HG02852 (cell line): ENCODE results near the gene FANCI.

Experiments used
- ATAC-seq: cut with Tn5 transposase; IDR thresholded peaks from one replicate; pipeline ENCODE4 v1.9.1; 2021; ENCODE audit warnings: mild to moderate bottlenecking, moderate library complexity; ENCODE audit not compliant: unreplicated experiment

The FANCI gene

DNA sequence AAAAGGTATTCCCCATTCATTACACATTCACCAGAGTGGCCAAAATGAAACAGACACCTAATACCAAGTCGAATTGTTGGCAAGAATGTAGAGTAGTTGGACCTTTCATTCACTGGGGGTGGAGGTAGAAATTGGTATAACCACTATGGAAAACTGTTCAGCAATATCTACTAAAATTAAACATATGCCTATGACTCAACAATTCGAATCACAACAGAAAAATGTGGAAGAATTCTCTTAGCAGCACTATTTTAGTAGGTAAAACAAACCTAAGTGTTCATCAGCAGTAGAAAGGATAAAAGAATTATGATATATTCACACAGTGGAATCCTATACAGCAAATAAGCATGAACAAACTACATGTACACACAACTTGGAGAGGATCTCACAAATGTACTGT, 60.2 kb downstream of the FANCI start:
- no peak for ATAC-seq

DNA sequence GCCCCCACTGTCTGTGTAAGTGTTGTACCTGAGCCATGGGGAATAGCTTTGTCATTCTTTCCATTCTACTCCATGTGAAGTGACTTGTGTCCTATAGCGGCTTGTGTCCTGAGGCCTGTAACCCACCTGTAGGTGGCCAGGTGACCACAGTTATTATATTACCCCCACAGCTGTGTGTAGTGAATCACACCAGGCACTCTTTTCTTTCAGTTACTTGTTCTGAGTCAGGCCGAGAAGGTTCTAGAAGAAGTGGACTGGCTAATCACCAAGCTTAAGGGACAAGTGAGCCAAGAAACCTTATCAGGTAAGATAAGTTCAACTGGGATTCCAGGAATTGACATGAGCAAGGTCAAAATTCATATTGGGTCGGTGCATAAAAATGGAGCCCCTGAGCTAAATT, 61.6 kb downstream of the FANCI start:
- no peak for ATAC-seq

DNA sequence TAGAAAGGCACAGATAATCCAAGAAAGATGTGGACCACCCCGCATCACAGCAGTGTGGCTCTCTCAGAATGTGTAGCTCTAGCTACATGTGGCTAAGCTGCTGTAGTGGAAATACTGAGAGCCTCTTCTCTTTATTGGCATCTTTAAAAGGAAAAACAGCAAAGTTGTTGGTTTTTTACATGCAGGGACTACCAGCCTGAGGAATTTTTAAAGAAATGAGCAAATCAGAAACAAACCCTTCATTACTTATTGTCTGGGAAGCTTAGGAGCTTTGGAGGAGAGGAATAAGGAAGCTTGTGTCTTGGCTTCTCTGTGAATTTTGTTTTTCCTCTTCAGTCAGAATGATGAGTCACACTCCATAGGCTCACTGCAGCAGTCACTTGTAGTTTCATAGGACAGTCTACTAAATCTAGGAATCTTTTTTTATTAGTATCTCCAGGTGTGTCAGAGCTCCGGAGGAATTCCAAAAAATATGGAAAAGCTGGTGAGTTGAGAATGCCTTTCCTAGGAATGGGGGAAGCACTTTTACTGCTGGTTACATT, 63.3 kb downstream of the FANCI start:
- no peak for ATAC-seq

GRCh38 chr15:89307791-89308190, 64.0 kb downstream of the FANCI start:
- no peak for ATAC-seq

GRCh38 chr15:89308236-89308635, 64.5 kb downstream of the FANCI start:
- no peak for ATAC-seq

DNA sequence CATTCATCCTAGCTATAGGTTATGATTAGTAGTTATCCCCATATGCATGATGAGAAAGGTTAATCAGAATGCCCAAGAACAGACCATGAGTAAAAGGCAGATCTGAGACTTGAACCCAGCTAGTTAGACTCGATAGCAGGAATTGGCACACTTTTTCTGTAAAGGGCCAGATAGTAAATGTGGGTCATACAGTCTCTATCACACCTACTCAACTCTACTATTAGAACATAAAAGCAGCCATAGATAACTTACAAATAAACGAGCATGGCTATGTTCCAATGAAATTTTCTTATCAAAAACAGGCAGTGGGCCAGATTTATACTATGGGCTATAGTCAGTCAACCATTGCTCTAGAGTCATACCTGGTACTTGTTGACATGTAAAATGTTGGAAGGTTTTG, 66.2 kb downstream of the FANCI start:
- ATAC-seq = no peak

GRCh38 chr15:89315375-89315929, 71.7 kb downstream of the FANCI start:
- no peak for ATAC-seq

- no peak for ATAC-seq
Measured at GRCh38 chr15:89316504-89316903, 72.7 kb downstream of the FANCI start.

- no peak for ATAC-seq
Measured at GRCh38 chr15:89317186-89317720, 73.5 kb downstream of the FANCI start.

- no peak for ATAC-seq
Measured at GRCh38 chr15:89319678-89320077, 75.9 kb downstream of the FANCI start.

GRCh38 chr15:89320200-89320599, 76.4 kb downstream of the FANCI start:
- ATAC-seq = no peak

GRCh38 chr15:89321521-89322410, 78.0 kb downstream of the FANCI start:
- no peak for ATAC-seq

GRCh38 chr15:89322822-89323221, 79.0 kb downstream of the FANCI start:
- no peak for ATAC-seq

DNA sequence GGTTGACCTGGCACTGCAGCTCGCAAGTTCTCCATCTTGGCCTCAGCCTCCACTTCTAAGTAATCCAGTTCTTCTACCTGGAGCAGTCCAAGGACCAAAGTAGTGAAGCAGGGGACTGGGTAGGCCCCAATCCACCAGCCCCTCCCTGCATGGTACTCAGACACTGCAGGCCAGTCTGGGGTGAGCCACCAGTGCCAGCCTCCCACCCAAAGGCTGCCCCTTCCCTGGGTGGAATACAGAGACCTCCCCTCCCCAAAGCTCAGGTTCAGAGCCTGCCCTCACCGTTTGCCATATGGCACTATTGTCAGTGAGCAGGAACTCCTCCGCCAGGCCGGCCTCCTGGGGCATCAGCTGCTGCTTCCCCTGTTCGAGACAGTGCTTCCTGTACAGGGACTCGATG, 80.0 kb downstream of the FANCI start:
- ATAC-seq = no peak

DNA sequence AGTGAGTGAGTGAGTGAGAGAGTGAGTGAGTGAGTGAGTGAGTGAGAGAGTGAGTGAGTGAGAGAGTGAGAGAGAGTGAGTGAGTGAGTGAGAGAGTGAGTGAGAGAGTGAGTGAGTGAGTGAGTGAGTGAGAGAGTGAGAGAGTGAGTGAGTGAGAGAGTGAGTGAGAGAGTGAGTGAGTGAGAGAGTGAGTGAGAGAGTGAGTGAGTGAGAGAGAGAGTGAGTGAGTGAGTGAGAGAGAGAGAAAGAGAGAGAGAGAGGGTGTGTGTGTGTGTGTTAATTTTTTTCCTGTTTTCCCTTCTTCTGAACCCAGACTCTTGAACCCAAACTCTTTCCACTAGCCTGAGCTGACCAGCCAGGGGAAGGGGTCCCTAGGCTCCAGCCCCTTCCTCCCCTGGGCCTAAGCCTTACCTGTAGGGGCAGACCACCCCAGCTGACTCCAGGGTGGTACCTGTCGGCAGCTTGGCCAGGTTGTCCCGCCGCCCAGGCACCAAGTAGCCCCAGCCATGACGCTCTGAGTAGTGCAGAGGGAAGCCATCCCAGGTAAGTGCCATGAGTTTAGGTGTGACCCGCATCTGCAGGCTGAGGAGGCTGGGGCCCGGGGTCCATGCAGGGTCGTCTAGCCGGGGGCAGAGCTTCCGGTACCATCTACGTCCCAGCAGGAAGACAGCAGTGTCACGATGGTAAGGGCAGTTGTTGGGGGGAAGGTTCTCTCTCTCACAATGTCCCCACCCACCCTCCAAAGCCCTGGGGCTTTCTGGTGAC, 81.4 kb downstream of the FANCI start:
- no peak for ATAC-seq

GRCh38 chr15:89326316-89326715, 82.5 kb downstream of the FANCI start:
- no peak for ATAC-seq

- no peak for ATAC-seq
Measured at GRCh38 chr15:89327113-89327512, 83.3 kb downstream of the FANCI start.

GRCh38 chr15:89328398-89329254, 84.8 kb downstream of the FANCI start:
- ATAC-seq = no peak

DNA sequence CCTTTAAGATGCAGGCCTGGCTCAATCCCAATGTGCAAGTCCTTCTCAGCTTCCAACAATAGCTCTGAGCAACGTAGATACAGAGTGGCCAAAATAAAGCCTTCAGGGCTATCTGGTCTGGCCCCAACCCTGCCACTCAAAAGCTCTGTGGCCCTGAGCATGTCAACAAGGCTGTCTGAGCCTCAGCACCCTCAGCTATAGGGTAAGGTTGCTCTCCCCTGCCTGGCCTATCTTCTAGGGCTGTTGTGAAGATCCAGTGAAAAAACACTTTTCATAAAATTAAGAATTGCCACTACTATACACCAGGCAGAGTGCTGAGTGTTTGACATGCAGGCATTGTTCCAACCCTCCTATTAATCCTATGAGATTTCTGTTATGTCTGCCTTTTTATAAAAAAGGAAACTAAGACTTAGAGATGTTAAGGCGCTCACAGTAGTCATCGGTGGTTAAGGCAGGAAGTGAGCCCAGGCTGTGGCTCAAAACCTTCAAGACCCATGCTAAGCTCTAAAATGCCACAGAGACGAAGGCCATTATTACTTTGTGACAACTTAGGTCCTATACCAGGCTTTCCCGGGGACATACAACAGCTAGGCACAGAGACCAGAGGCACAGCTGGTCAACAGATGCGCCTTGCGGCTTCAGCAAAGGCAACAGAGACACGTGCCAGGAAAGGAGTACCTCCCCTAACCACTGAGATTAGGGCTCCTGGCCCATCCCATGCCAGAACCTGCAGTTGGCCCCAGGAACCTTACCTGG, 85.7 kb downstream of the FANCI start:
- no peak for ATAC-seq

- ATAC-seq = no peak
Measured at GRCh38 chr15:89330119-89330518, 86.3 kb downstream of the FANCI start.
